ENCODE results near the gene FAM221B.

GRCh38 chr9:35792024-35792813, 36.3 kb downstream of the FAM221B start:
- TF ChIP-seq CTCF (IDR thresholded peaks at IDR 0.05) (no peak), EZH2 (IDR thresholded peaks at IDR 0.05; ENCODE audit: borderline replicate concordance, insufficient read depth, low read depth, low read length, poor library complexity, severe bottlenecking) (no peak)

All from B cell (primary cell).